Measurements from ENCODE around the gene WASF2. TPM values are rescaled to one million over a fixed set of nuclear protein-coding genes. Genes with fewer than 3 reads are reported as not detected.
A peak's percentile ranks its signal among the peaks of the same experiment; 100 is the strongest.

WASF2 gene
- total RNA-seq, 2 donors from 2014 or later, result 146 to 197 TPM

DNA sequence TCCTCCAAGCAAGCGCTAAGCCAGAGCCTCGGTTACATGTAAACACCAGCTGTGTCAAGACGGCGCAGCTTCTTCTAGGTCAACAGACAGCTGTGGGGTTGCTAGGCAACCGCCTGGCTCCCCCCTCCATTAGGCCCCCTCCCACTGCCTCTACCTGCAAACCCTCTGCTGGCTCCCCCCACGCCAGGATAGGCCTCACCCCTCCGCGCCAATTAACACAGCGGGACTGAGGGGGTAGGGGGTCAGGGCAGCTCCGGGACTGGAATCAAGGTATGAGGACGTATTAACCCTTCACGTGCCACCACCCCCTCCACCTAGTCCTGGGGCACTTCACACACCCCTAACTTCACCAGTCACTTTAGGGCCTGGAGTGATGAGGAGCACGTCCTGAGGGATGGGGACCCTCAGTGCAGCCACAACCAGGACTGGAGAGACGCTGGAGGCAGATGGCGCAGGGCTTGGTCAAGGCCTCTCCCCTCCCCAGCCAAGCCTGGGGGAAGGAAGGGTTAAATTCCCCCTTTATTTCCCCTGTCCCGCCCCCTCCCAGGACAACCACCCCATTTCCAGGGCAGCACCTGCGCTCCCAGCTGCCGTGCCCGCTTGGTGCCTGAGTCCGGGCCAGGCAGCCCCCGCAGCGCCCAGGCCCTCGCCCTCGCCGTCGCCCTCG is 37.4 kb upstream of the WASF2 start:
- Mint-ChIP-seq H3K9me3 (no peaks in the 10 kb centered on the region), H3K4me3 (peak overlapping the region; percentile 71 to 94), H3K27ac (no peak overlapping the region), H3K4me1 (ENCODE audit: low read depth) (peaks cover 72% of the 10 kb centered on the region), H3K27me3 (ENCODE audit: low read depth) (no peaks in the 10 kb centered on the region), H3K36me3 (ENCODE audit: insufficient read depth in 2 of 2) (peaks cover 0 to 2% of the 10 kb centered on the region in 2 donors)
- no peak for ATAC-seq (replicated peaks in 1 of 2)
- no peak for DNase-seq

DNA sequence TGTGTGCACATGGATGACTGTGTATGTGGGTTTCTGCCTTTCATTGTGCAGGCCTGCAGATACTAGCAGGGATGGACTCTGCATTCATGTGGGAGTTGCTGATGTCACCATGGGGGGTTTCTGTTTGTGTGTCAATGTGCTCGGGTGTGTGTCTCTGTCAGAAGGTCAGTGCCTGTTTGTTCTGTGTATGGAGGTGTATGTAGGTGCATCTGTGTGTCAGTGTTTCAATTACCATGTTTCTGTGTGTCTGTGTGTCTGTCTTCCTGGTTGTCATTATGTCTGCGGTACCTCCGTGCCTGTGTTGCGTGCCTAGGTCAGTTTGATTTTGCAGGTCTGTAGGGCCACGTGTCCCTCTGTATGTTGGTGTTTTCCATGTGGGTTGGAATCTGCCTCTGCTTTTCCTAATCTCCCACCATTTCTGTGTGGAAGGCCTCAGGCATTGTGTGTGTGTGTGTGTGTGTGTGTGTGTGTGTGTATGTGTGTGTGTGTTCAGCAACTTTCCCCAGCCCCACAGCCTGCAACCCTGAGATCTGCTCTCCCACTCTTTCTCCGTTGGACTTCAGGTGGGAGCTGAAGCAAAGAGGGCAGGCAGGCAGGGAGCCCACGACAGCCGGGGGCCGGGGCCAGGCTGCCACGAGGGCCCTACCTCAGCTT is 36.7 kb upstream of the WASF2 start:
- peaks cover 72% of the 10 kb centered on the region for H3K4me1 Mint-ChIP-seq (ENCODE audit: low read depth)
- peak overlapping the region; percentile 49 for H3K27ac Mint-ChIP-seq
- H3K36me3 Mint-ChIP-seq (ENCODE audit: insufficient read depth in 2 of 2), result peaks cover 0 to 2% of the 10 kb centered on the region in 2 donors
- no peaks in the 10 kb centered on the region for H3K9me3 Mint-ChIP-seq
- peak; percentile 7 to 29 for ATAC-seq (replicated peaks in 1 of 2)
- peak overlapping the region; percentile 71 to 94 for H3K4me3 Mint-ChIP-seq
- peak in 1 of 2 donors; percentile 56 for DNase-seq
- H3K27me3 Mint-ChIP-seq (ENCODE audit: low read depth), result no peaks in the 10 kb centered on the region

DNA sequence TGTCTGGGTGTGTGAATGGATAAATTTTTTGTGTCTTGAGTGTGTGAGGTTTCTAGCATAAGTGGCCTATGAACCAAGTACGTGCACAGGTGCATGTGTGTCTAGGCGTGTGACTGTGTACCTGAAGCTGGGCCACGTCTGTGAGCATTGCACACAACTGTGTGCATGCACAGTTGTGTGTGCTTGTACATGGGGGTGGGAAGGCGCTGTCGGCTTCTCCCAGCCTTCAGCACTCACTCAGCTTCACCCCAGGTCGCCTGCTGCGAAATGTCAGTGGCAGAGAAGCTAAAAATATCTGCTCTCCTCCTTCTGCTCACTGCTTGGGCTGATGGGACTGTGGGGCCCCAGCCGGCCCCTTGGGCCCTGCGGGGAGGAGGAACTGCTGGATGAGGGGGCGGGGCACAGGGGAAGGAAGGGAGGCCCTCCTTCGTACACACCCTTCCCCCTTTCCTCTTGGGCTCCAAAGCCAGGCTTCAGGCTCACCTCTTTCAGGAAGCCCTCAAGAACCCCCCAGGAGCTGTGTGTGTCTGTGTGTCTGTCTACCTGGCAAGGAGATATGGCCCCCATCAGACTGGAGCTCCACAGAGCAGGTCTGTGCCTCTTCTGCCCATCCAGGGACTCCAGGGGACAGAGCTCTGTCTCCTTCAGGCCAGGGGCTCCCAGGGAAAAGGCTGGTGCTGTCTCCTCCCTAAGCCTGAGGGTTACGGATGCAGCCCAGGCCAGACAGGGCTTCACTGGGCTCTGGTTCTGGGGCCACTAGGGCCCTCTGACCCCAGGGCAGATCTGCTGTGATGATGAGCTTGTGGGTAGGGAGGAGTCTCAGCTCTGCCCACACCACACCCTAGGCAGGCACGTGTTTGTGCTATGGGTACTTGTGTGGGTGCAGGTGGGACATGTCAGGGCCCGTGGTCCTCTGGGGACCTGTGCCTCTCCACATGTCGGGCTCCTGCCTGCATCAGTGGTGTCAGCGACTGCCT is 35.6 kb upstream of the WASF2 start:
- DNase-seq (peak; percentile 66 to 68), ATAC-seq (replicated peaks in 1 of 2) (peak; percentile 26 to 28)
- Mint-ChIP-seq H3K4me3 (peak overlapping the region; percentile 71 to 94), H3K27me3 (ENCODE audit: low read depth) (no peaks in the 10 kb centered on the region), H3K9me3 (no peaks in the 10 kb centered on the region), H3K36me3 (ENCODE audit: insufficient read depth in 2 of 2) (peaks cover 0 to 2% of the 10 kb centered on the region in 2 donors), H3K4me1 (ENCODE audit: low read depth) (peaks cover 81% of the 10 kb centered on the region), H3K27ac (peak overlapping the region; percentile 49)

DNA sequence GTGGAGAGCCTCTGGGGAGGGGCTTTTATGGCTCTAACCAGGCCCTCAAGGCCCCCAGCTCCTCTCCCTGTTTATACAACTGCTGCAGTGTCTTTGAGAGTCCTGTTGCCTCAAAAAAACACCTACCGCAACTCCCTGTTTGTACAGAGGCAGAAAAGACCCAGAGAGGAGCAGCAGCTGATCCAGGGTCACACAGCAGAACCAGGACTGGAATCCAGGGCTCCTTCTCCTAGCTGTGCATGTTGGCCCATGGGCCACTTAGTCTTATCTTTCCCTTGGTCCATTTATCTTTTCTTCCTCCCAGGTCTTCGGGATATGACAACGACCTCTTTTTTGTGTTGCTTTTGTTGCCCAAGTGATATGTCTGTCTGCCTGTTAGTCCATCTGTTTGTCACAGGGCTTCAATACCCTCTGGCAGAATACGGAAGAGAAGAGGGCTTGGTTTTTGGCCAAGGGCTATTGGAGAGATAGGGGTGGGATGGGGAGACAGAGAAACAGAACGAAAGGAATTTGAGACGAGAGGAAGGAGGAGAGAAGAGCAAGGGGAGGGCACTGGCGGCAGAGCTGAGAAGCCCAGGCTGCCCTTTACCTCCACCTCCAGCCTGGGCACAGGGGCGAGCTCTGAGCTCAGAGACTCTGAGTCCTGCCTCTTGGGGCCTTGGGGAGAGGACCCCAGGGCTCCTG is 33.5 kb upstream of the WASF2 start:
- ATAC-seq (replicated peaks in 1 of 2) (no peak), DNase-seq (no peak)
- peak overlapping the region; percentile 91 to 94 for H3K4me3 Mint-ChIP-seq
- H3K4me1 Mint-ChIP-seq (ENCODE audit: low read depth), result peaks cover 86% of the 10 kb centered on the region
- no peaks in the 10 kb centered on the region for H3K27me3 Mint-ChIP-seq (ENCODE audit: low read depth)
- H3K9me3 Mint-ChIP-seq, result no peaks in the 10 kb centered on the region
- H3K27ac Mint-ChIP-seq, result peak overlapping the region; percentile 65
- H3K36me3 Mint-ChIP-seq (ENCODE audit: insufficient read depth in 2 of 2), result peaks cover 0 to 2% of the 10 kb centered on the region in 2 donors

DNA sequence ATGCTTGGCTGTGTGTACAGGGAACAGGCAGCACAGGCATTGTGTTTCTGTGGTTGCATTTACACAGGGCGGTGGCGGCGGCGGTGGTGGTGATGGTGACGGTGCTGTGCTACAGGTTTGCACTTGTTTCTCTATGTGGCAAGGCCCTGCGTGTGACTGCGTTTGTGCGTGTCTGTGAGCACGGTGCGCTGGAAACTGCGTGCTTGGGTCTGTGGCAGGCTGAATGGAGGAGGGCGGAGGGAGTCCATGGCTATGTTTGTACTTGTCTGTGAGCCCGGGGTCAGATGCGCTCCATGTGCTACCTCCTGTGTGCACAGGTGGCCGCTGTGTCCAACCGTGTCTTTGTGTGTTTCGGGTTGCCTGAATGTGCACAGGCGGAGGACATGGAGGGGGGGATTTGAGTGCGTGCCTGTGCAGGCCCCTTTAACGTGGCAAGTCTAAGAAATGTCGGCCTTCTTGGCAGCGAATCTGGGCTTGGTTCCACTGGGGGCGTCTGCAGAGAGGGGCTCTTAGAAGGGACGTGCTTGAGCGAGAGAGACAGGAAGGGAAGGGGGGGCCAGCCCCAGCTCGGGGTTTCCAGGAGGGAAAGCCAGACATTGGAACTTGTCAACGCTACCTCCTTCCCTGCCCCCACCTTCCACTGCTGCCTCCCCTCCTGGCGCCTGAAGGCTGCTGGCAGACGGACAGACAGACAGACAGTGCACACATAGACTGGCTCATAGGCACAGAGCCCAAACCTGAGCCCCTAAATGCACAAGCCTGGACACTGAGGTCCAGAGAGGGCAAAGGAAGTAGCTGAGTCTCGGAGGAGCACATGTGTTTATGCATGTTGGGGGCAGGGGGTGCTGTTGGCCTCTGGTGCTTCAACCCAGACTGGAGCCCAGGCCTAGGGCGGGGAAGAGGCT is 32.7 kb upstream of the WASF2 start:
- H3K4me1 Mint-ChIP-seq (ENCODE audit: low read depth), result peaks cover 90% of the 10 kb centered on the region
- DNase-seq (peak; percentile 78 to 84), ATAC-seq (replicated peaks in 1 of 2) (peak; percentile 63 to 75)
- H3K4me3 Mint-ChIP-seq, result peak overlapping the region; percentile 91 to 94
- peaks cover 0 to 2% of the 10 kb centered on the region in 2 donors for H3K36me3 Mint-ChIP-seq (ENCODE audit: insufficient read depth in 2 of 2)
- H3K9me3 Mint-ChIP-seq, result no peaks in the 10 kb centered on the region
- H3K27me3 Mint-ChIP-seq (ENCODE audit: low read depth), result no peaks in the 10 kb centered on the region
- H3K27ac Mint-ChIP-seq, result peak overlapping the region; percentile 34

DNA sequence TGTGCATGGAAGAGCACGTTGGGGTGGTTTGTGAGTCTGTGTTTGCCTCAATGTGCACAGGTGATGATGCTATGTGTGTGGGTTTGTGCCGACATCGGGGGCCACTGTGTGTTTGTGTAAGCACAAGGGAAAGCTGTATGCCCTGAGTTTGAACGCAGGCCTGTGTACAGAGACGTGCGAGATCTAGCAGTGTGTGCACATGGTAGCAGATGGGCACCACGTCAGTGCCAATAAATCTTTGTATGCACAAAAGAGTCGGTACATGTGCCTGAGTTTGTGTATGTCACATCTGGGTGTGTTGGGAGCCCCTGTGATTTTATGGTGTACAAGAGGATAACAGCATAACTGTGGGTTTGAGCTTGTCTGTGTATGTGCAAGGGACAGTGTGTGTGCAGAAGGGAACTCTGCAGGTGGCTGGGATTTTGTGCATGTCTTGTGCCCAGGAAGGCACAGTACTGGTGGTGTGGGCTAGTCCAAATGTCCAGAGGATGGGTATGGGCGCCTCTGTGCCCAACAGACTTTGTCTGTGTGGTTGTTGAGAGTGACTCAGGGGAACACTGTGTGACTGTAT is 32.0 kb upstream of the WASF2 start:
- Mint-ChIP-seq H3K9me3 (no peaks in the 10 kb centered on the region), H3K4me3 (peak overlapping the region; percentile 91 to 94), H3K4me1 (ENCODE audit: low read depth) (peaks cover 89% of the 10 kb centered on the region), H3K36me3 (ENCODE audit: insufficient read depth in 2 of 2) (peaks cover 0 to 2% of the 10 kb centered on the region in 2 donors), H3K27ac (peak overlapping the region; percentile 81), H3K27me3 (ENCODE audit: low read depth) (no peaks in the 10 kb centered on the region)
- peak; percentile 7 to 10 for ATAC-seq (replicated peaks in 1 of 2)
- DNase-seq, result no peak

DNA sequence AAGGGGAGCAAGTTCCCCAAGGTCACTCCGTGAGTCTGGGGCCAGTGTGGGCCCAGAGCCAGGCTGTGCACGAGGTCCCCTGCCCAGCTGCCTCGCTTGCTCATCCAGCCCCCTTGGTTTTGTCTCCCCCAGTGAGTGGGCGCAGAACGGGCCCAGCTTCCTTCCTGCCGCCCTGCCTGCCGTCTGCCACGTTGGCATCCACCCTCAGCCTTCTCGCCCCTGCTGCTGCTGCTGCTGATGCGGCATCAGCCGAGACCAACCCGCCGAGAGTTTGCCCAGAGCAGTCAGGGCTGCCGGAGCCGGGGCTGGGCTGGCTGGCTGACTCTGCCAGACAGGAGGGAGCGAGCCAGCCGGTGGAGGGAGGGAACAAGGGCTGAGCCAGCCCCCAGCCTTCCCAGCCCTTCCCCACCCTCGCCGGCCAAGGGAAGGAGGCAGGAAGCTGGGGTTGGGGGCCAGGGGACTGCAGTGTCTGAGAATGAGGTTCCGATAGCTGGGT is 31.4 kb upstream of the WASF2 start:
- peak overlapping the region; percentile 81 for H3K27ac Mint-ChIP-seq
- peaks cover 0 to 2% of the 10 kb centered on the region in 2 donors for H3K36me3 Mint-ChIP-seq (ENCODE audit: insufficient read depth in 2 of 2)
- H3K4me3 Mint-ChIP-seq, result peak overlapping the region; percentile 91 to 94
- H3K27me3 Mint-ChIP-seq (ENCODE audit: low read depth), result no peaks in the 10 kb centered on the region
- H3K4me1 Mint-ChIP-seq (ENCODE audit: low read depth), result peaks cover 85% of the 10 kb centered on the region
- peak; percentile 28 to 38 for ATAC-seq (replicated peaks in 1 of 2)
- H3K9me3 Mint-ChIP-seq, result no peaks in the 10 kb centered on the region
- peak; percentile 65 to 75 for DNase-seq

DNA sequence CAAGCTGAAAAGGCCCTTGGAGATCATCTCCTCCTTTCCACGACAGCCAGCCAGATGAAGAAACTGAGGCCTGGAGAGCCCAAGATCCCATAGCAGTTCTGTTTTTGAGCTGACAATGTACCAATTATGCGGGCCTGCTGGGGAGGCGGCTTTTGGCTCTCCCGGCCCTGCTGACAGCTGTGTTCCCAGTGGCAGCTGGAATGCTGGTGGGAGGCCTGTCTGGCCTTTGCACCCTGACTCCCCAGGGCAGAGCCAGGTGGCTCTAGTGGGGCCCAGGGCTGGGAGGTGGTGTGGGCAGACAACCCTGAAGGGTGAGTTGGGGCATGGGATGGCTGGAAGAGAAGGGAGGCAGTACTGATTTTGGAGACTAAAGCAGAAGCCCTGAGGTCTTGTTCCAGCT is 30.7 kb upstream of the WASF2 start:
- H3K36me3 Mint-ChIP-seq (ENCODE audit: insufficient read depth in 2 of 2), result peaks cover 0 to 2% of the 10 kb centered on the region in 2 donors
- H3K9me3 Mint-ChIP-seq, result no peaks in the 10 kb centered on the region
- no peak for DNase-seq
- no peak overlapping the region for H3K27ac Mint-ChIP-seq
- H3K4me3 Mint-ChIP-seq, result peak overlapping the region; percentile 91 to 94
- no peak for ATAC-seq (replicated peaks in 1 of 2)
- H3K4me1 Mint-ChIP-seq (ENCODE audit: low read depth), result peaks cover 78% of the 10 kb centered on the region
- H3K27me3 Mint-ChIP-seq (ENCODE audit: low read depth), result no peaks in the 10 kb centered on the region

DNA sequence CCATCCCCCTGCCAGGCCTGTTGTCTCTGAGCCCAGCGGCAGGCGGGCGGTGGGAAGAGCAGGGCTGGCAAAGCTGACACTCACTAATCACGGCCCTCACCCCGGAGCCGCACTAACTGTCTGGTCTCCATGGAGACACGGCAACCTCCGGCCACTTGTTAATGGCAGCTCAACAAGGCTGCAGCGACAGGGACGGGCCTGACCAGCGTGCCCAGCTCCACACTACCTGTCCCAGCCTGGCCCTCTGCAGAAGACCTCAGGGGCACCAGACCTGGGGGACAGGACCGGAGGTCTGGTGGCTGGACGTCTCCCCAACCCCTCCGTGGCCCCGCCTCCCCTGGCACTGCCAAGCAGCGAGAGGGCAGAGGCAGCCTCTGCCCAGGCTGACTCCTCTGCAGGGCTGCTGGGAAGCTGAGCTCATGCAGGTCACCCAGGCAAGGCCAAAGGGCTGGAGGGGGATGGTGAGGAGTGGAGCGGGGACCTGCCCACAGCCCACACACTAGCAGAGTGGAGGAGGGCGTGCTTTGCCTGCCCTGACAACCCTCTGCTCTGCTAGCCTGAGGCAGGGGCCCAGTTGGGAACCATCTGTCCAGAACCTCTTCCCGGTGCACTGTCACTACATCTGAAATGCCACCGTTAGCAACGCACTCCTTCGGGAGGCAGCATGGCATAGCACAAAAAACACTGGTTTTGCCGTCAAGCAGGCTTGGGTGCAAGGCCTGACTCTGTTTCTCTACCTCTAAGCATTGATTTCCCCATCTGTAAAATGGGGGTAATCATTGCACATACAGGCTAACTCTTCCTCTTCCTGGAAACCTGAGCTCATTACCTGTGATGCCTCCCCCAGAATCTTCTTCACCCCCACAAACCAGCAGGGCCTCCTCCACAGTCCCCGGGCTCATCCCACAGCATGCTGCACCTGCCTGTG is 29.6 kb upstream of the WASF2 start:
- peaks cover 0 to 2% of the 10 kb centered on the region in 2 donors for H3K36me3 Mint-ChIP-seq (ENCODE audit: insufficient read depth in 2 of 2)
- DNase-seq (no peak), ATAC-seq (replicated peaks in 1 of 2) (no peak)
- peaks cover 67% of the 10 kb centered on the region for H3K4me1 Mint-ChIP-seq (ENCODE audit: low read depth)
- H3K4me3 Mint-ChIP-seq, result no peak overlapping the region
- H3K9me3 Mint-ChIP-seq, result no peaks in the 10 kb centered on the region
- no peaks in the 10 kb centered on the region for H3K27me3 Mint-ChIP-seq (ENCODE audit: low read depth)
- no peak overlapping the region for H3K27ac Mint-ChIP-seq

DNA sequence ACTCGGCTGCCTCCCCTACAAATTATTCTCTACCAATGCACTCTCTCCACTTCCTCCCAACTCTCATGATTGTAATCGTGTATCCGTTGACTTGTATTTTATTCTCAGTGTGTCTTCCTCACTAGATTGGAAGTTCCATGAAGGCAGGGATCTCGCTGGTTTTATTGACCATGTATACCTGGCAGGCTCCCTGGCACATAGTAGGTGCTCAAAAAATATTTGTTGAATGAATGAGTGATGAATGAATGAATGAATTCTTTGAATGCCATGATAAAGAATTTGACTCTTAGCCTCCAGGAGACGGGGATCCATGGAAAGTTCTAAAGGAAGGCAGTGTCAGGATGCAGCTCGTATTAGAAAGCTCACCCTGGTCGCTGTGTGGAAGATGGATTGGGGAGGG is 28.8 kb upstream of the WASF2 start:
- Mint-ChIP-seq H3K4me3 (no peak overlapping the region), H3K36me3 (ENCODE audit: insufficient read depth in 2 of 2) (no peaks in the 10 kb centered on the region), H3K4me1 (ENCODE audit: low read depth) (peaks cover 61% of the 10 kb centered on the region), H3K27ac (no peak overlapping the region), H3K27me3 (ENCODE audit: low read depth) (no peaks in the 10 kb centered on the region), H3K9me3 (no peaks in the 10 kb centered on the region)
- DNase-seq, result no peak
- no peak for ATAC-seq (replicated peaks in 1 of 2)
